ENCODE measurements around the gene MICU1.

DNA sequence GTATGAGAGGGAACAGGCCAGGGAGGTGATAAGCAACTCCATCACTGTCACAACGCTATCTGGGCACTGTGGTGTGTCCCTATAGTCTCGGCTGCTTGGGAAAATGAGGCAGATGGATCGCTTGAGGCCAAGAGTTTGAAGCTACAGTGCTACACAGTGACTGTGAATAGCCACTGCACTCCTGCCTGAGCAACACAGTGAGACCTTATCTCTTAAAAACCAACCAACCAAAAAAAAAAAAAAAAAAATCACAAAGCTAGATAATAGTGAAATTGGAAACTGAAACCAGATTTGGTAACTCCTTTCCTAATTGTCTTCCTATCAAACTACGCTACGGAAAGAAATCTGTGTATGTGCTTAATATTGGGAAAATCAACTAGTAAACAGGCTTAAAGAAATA is 14.1 kb downstream of the MICU1 start:
- TF ChIP-seq POLR2A (IDR thresholded peaks at IDR 0.05), result no peak
- TF ChIP-seq, protein P1, sequence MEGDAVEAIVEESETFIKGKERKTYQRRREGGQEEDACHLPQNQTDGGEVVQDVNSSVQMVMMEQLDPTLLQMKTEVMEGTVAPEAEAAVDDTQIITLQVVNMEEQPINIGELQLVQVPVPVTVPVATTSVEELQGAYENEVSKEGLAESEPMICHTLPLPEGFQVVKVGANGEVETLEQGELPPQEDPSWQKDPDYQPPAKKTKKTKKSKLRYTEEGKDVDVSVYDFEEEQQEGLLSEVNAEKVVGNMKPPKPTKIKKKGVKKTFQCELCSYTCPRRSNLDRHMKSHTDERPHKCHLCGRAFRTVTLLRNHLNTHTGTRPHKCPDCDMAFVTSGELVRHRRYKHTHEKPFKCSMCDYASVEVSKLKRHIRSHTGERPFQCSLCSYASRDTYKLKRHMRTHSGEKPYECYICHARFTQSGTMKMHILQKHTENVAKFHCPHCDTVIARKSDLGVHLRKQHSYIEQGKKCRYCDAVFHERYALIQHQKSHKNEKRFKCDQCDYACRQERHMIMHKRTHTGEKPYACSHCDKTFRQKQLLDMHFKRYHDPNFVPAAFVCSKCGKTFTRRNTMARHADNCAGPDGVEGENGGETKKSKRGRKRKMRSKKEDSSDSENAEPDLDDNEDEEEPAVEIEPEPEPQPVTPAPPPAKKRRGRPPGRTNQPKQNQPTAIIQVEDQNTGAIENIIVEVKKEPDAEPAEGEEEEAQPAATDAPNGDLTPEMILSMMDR (IDR thresholded peaks at IDR 0.05), result no peak

Measured in ovary (tissue), 3 donors.